Measurements from ENCODE around the gene IKZF3.

IKZF3 gene

DNA sequence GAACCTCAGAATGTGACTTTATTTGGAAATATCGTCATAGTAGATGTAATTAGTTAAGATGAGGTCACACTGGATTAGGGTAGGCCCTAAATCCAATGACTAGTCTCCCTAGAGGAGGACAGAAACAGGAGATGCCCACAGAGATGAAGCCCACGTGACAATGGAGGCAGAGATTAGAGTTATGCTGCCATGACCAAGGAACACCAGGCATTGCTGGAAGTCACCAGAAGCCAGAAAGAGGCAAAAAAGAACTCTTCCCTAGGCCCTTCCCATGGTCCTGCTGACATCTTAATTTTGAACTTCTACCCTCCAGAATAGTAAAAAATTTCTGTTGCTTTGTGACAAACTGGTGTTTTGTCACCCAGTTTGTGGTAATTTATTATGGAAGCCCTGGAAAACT lies 49.6 kb downstream of the IKZF3 start:
- no peak for DNase-seq

DNA sequence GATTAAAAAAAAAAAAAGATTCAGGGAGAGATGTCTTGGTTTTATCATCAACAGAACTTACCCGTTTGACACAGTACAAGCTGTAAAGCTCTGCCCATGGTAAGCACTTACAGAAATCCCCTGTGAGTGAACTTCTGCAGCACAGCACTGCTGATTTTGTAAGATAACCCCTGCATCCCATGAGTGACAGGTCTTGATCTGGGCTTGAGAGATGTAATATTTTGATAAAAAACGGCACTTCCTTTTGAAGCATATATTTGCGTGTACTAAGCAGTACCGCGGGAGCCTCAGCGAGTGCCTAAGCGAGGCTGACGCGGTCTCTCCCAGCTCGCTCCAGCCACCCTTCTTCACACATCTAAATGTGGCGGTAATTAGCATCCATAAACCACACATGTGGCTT lies 50.5 kb downstream of the IKZF3 start:
- DNase-seq: peak; percentile 63

DNA sequence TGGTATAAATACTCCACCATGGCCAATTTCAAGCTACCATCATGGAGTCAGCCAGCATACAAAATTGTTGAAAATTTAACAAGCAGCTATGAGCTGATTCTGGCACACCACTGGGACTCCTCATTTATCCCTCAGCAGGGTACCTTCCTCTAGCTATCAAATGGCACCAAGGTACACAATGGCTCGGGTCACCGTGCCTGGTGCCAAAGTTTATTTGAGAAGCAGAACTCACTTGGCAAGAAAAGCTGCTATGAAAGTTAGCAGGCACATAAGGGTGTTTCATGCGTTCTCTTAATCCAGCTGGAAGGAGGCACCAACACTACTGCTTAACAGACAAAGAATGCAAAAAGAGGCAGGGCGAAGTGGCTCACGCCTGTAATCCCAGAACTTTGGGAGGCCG lies 51.6 kb downstream of the IKZF3 start:
- no peak for DNase-seq

DNA sequence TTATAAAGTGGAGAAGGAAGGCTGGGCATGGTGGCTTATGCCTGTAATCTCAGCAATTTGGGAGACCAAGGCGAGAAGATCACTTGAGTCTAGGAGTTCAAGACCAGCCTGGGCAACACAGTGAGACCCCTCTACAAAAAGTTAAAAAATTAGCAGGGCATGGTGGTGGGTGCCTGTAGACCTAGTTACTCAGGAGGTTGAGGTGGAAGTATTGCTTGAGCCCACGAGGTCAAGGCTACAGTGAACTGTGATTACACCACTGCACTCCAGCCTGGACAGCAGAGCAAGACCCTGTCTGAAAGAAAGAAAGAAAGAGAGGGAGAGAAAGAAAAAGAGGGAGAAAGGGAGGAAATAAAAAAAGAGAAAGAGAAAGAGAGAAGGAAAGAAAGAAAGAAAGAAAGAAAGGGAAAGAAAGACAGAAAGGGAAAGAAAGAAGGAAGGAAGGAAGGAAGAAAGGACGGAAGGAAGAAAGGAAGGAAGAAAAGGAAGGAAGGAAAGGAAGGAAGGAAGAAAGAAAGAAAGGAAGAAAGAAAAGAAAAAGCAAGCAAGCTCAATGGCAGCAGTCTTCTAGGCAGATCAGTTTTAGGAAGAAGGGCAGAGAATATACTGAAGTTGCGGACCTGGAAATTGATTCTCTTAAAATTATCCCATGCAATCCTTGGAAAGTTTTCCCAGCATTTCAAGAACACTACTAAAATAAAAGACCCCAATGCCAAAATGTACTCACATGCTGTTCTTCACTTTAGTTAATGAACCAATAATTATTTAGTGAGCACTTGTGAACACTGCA lies 53.0 kb downstream of the IKZF3 start:
- no peak for DNase-seq

DNA sequence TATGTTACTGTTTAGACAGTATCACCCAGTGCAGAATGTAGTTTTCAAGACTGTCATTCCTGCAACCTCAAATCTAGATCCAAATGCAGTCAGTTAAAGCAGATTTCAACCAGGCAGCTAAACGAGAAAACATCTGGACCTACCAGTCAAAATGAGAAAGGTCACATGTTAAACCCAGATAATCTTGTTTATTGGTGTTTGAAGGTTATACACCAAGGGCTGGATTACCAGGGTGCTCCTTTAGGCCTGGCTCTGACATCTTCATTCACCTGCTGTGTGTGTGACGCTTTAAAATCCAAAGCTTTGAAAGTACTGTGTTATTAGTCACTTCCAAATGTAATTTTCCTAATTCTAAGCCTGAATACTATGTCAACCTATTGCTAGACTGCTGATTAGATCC lies 54.9 kb downstream of the IKZF3 start:
- DNase-seq: no peak

DNA sequence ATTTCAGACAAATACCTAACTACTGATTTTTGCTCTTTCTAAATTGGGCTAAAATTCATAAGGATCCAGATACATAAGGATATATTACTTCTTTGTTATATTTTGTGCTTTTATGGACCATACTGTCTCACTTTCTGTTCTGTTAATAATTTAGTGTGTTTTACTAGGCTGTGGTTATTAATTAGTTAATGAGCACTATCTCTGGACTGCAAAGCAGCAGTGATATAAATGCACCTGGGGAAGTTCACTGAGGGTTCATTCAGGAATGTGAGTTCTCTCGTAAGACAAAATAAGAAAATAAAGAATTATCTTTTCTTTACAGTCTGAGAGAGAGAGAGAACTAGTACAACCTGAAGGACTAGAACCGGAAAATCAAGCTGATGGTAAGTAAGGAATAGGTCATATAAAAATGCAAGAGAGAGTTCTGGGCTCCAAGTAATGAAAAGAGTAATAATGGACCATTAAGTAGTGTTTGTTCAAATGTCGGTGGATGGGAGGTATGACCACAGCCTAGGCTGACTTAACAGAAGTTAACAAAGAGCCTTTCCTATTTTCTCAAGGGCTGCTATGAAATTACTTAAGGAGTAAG lies 55.6 kb downstream of the IKZF3 start:
- DNase-seq: no peak

DNA sequence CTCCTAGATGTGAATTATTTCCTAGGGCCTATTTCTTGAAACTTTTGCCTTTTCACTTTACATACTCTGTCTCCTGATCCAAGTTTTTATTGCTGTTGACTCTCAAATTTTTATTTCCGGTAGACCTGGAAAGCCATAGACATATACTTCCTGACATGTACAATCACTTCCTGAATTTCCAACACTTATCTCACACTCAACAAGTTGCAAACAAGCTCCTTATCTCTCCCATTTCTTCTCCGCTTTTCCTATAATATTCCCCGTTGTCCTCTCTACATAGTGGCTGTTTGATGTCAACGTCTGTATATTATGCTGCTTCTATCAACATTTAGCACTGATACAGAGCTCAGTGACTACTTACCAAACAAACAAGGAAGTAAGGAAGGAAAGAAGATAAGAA lies 59.3 kb downstream of the IKZF3 start:
- no peak for DNase-seq

DNA sequence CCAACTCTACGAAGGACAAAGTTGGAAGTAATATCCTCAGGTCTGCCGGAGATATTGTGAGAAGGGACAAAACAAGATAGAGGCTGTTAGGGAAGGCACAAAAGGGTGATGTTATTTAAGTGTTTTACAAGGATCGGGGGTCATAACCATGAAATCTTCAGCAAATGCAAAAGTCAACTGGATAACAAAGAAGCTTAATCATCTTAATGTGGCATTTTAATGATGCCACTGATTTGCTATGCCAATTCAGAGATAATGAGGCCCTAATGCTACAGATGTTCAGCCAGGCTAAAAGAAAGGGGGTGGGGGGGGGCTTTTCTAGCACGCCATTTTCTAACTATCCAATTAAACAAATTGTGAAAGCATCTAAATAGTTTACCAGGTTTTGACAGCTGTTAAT lies 63.1 kb downstream of the IKZF3 start:
- no peak for DNase-seq

DNA sequence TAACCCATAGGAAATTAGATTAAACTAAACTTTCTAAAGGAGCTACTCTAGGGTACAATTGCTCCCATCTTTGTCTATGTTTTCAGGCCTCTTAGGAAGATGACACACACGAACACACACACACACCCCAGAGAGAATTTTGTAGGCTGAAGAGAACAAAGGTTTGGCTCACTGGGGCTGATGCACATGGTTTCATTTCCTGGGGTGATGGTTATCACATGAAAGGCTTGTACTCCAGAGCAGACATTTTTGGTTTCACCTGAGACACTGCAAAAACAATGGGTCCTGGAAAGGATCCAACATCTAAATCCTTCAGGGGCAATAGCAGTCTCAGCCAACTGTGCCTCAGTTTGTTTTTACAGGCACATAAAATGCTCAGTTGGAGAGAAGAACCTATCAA lies 63.6 kb downstream of the IKZF3 start:
- DNase-seq: peak; percentile 65

DNA sequence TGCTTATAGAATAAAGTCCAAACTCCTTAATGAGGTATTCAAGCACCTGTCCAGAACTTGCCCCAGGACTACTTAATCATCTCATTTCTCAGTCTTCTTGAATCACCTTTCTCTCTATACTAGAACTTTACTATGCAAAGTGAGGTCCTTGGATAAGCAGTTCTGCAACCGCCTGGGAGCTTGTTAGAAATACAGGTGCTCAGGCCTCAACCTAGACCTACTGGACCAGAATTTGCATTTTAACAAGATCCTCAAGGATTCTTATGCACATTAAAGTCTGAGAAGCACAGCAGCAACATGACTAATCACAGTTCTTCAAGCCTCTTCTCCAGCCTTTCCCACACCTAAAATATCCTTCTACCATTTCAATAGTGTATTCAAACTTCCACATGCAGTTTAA lies 64.7 kb downstream of the IKZF3 start:
- DNase-seq: no peak

DNA sequence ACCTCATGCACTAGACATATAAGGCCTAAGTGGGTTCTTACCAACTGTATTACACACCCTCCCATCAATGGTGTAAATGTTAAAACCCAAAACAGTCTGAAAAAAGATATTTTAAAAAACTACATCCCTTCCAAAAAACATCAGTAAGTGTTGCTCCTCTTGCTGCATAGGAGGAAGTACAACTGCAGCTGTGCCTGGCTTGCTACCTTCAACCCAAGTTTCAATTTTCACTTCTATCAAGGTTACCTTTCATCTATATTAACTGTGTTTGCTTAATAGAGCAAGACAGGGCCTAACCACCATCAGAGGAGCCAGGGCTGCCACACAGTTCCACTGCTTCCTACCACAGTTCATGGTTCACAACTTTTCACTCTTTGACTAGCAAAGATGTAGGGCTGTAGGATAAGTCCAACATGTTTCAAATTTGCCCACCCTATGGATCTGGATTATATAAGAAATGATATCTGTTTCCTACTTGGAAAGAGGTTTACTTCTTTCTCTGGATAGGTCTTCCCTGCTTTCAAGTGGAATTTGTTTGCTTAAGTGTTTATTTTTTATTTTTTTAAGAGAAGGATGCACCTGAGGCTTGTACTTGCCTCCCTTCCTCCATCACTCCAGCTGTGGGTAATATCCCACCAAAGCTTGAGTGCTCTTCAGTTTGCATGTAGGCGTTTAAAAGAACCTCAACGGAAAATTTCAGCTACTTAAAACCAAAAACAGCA lies 69.7 kb downstream of the IKZF3 start:
- no peak for DNase-seq

DNA sequence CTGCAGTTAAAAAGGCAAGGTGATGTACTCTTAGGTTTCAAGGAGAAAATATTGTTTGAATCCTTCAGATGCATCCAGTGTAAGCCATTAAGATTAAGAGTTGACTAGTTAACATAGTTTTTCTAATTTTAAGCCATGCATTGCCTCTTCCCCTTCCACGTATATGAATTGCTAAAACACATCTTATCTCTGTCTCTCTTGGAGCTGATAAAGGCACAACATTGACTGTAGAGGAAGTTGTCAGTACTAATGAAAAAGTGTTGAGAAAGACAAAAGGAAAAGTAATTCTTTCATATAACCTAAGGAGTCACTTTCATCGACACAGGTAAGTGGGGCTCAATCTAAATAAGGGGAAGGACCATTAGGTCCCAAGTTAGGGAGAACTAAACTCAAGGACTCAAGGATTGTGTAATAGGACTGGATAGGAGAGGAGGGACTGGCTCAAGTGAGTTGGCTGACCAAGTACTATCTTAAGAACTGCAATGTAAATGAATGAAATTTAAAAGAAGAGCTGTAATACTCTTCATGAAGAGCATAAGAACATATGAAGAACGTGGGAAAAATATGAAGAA lies 70.7 kb downstream of the IKZF3 start:
- no peak for DNase-seq

DNA sequence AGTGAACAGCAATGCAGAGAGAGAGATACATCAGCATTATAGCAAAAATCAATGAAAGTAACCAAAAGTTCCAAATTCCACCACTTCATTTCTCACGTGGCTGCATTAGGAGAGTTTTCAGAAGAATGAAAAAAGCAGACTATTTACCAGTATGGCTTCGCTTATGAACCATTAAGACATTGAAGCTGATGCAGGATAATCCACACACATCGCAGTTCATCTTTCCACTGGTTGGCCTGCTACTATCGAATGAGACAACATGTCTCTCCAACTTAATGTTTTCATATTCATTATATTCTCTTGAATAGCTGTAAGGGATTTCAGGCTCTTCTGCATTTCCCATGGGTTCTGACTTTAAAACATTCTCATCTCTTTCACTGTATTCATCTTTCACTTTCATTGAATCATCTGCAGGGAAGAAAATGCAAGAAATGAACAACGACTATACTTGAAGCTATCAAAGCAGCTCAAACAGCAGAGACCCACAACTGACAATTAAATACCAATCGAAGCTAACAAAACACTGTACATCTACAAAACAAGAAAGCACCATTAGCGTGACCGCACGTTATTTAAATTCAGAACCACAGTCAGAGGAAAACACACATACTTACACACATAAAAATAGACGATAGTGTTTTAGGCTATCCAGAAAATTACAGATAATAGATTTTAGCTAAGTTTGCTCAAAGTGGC lies 71.4 kb downstream of the IKZF3 start:
- no peak for DNase-seq

DNA sequence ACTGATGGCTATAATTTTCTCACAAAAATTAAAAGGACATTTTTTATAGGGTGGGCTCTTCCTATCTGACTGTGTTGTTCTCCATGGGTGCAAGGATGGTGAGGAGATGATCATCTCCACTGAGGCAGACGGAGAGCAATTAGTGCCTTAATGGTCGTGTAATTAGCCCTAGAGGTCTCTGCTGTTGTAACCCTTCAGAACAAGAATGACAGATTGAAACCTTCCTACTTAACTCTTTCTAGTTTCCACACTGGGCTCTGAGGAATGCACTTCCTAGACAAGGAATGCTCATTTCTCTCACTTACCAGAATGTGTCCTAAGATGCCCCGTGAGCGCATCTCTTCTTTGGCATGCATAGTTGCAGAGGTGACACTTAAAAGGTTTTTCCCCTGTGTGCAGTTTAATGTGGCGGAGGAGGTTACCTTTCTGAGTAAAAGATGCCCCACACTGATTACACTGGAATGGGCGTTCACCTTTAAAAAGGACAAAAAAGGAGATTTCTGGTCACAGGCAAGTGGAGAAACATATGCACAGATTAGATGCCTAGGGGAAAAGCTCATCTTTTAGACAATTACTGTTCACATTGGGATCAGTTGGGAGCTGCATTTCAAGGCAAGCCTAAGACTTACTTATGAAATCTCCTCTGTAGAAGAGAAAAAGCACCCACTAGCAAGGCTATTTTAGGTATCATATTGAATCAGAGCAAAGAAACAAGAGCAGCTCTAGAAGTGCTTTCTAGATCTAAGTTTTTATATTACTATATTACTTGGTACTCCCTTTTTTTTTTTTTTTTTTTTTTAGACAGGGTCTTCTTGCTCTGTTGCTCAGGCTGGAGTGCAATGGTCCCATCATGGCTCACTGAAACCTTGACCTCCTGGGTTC lies 72.8 kb downstream of the IKZF3 start:
- peak; percentile 67 for DNase-seq

DNA sequence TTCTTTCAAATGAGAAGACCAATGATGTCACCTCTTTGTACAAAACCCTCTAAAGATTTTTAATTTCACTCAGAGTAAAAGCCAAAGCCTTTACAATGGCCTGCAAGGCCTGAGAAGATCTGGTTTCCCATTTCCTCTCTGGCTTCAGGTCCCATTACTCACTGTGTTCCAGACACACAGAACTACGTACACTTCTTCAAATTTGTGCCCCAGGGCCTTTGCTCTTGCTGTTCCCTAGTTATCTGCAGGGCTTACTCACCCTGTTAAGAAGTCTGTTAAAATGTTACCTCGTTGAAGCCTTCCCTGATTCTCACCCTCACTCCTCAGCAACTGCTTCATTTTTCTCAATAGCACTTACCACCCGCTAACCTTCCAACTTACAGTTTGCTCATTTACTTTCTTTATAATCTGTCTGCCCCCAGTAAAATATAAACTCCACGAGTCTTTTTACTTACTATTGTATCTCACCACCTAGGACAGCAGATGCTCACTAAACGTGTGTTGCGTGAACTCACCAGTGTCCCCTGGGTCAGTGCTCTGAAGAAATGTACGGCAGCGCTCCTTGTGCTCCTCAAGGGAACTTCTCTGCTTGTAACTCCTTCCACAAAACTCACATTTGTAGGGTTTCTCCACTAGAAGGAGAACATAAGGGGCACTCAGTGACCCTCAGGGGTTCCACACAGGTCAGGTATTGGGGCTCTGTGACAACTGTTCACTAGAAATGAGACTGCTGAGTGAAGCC lies 76.2 kb downstream of the IKZF3 start:
- DNase-seq: no peak

DNA sequence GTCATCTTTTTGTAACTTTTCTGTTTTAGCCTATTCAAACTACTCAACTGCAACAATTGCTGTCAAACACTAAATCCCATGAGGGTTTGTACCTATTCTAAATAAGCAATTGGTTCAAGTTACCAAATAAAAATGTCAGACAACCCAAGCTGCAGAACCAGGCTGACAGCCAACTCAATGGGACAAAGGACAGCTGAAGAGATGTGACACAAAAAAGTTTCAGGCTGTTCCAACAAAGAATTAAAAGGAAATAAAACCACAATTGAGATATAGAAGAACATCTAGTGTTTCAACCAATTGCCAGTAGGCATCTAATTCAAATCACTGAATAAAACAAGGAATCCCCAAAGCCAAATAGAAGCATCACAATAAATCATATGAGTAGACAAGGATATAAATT lies 77.1 kb downstream of the IKZF3 start:
- no peak for DNase-seq

DNA sequence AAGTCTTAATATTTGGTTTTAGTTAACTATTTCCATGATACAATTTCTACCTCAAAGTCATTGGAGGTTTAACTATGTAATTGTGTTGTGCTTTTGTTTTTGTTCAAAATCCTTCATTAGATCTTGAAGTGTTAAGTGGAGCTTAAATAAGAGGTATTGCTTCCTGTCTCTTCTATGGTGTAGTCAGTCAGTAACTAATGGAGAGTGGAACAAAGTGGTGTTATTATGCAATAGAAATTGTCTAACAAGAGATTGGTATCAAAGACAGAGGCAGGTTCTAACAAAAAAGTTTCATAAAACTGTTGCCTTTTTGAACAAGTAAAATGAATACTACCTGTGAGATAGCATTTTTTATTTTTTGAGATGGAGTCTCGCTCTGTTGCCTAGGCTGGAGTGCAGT lies 81.1 kb downstream of the IKZF3 start:
- no peak for DNase-seq

DNA sequence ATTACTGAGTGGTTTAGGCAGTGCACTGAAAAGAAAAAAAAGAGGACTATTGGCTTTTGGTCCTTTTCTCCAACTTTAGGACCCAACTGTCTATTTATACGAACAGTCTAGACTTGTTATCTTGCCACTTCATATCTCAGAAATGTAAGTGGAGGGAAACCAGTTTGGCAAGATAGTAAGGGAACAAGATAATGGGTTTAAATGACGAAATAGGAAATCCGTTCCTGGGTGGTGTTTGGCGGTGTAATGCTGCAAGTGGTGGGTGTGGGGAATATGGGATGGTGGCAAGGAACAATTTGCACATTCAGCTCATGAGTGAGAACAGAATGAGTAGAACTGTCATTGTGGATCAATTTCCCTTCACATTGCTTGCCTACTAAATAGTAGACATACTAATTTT lies 81.6 kb downstream of the IKZF3 start:
- DNase-seq: no peak

DNA sequence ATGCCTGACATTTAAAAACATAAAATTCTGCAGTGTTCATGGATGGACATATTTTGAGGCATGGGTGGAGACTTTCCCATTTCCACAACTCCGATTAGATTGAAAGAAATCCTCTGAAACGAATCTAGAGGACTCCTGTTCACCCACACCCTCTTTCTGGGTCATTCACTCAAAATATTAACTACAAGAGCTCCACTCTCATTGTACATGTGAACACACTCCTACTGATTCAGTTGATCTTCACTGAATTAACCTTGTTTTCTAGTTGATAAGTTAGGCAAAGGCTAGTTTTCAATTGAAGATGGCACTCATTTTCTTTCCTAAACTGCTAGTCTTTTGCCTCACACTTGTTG lies 82.3 kb downstream of the IKZF3 start:
- DNase-seq: no peak

DNA sequence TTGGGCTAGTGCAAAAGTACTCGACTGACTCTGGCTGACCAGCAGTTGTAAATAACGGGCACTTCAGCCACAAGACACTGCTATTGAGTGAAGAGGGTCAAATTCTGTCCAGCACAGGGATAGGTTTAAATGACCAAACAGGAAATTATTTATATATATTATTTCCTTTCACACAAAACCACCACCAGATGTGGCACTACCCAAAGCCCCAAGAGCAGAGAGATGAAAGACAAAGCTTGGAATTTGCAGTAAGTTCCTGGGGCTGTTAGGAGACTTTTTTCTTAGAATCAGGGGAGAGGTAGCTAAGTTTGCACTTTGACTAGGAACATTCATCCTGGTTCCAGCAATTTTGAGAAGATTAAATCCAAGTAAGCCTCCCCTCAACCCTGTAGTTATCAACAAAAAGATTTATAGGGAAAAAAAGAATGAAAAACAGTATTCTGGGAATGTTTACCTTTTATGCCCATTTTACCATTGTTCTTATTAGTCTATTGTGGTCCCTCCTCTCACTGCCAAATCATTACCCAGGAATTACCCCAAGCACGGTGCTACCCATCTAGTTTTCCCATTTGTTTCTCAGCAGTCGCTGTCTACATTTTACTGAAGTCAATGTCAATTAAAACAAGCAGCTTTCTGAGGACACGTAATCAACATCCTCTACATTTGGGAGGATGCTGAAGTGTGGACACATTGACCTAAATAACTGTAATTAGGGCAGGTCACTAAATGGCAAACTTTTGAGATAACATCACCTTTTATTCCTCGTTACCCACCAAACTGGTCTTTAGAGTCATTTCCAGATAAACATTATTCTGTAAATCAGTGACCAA lies 82.9 kb downstream of the IKZF3 start:
- DNase-seq: no peak
